Activated CD4-positive, alpha-beta T cell treated with anti-CD3 and anti-CD28 coated beads, Interleukin-2, amount 10 ng/mL, durations not matched to agents 24 days and 14 days (primary cell): ENCODE measurements around the gene FAM124A. TPM values are rescaled to one million over a fixed set of nuclear protein-coding genes. Genes with fewer than 3 reads are reported as not detected.

ENCODE experiments used
- DNase-seq: peaks from one replicate; pipeline ENCODE4 v3.0.0; 2022
- H3K27ac Mint-ChIP-seq: one replicate; pipeline ENCODE4 v1.8.0; 2022; ENCODE audit warnings: mild to moderate bottlenecking, mixed read lengths
- H3K27me3 Mint-ChIP-seq: one replicate; pipeline ENCODE4 v1.8.0; 2022; ENCODE audit warnings: mixed read lengths
- H3K36me3 Mint-ChIP-seq: one replicate; pipeline ENCODE4 v1.8.0; 2022; ENCODE audit warnings: low read depth, mild to moderate bottlenecking, mixed read lengths
- H3K4me1 Mint-ChIP-seq: one replicate; pipeline ENCODE4 v1.8.0; 2021; ENCODE audit warnings: mixed read lengths
- H3K4me3 Mint-ChIP-seq: one replicate; pipeline ENCODE4 v1.8.0; 2022; ENCODE audit warnings: mild to moderate bottlenecking, moderate library complexity, mixed read lengths
- H3K9me3 Mint-ChIP-seq: one replicate; pipeline ENCODE4 v1.8.0; 2021; ENCODE audit warnings: mixed read lengths
- intact Hi-C: fragments of 100-400 bp; cut with micrococcal nuclease; formaldehyde crosslinking; loops from one replicate; pipeline ENCODE4 v1.15.1; 2023
- total RNA-seq: library from RNA; stranded (reverse); gene quantifications from 2 replicates; pipeline ENCODE4 v1.2.3, GENCODE V29; 2022

FAM124A gene
- total RNA-seq, 1 donor from 2014 or later, result 0.82 TPM

- Mint-ChIP-seq H3K4me1 (no peaks in the 10 kb centered on the region), H3K9me3 (no peaks in the 10 kb centered on the region), H3K27ac (no peak overlapping the region), H3K27me3 (peaks cover 6% of the 10 kb centered on the region), H3K36me3 (no peaks in the 10 kb centered on the region), H3K4me3 (no peak overlapping the region)
- intact Hi-C loops, result no loop called here
- no peak for DNase-seq
These were observed 18.0 kb downstream of the FAM124A start for GRCh38 chr13:51240178-51240577.

- no peaks in the 10 kb centered on the region for H3K9me3 Mint-ChIP-seq
- intact Hi-C loops, result no loop called here
- no peaks in the 10 kb centered on the region for H3K4me1 Mint-ChIP-seq
- no peaks in the 10 kb centered on the region for H3K36me3 Mint-ChIP-seq
- no peak overlapping the region for H3K27ac Mint-ChIP-seq
- DNase-seq, result no peak
- peaks cover 2% of the 10 kb centered on the region for H3K27me3 Mint-ChIP-seq
- H3K4me3 Mint-ChIP-seq, result no peak overlapping the region
These were observed 18.8 kb downstream of the FAM124A start for GRCh38 chr13:51240958-51241357.

GRCh38 chr13:51241720-51242119 is 19.5 kb downstream of the FAM124A start:
- H3K27ac Mint-ChIP-seq, result no peak overlapping the region
- intact Hi-C loops, result no loop called here
- DNase-seq, result no peak
- H3K36me3 Mint-ChIP-seq, result no peaks in the 10 kb centered on the region
- no peaks in the 10 kb centered on the region for H3K4me1 Mint-ChIP-seq
- no peaks in the 10 kb centered on the region for H3K9me3 Mint-ChIP-seq
- H3K4me3 Mint-ChIP-seq, result no peak overlapping the region
- no peaks in the 10 kb centered on the region for H3K27me3 Mint-ChIP-seq

GRCh38 chr13:51243227-51243626 is 21.0 kb downstream of the FAM124A start:
- H3K4me1 Mint-ChIP-seq, result no peaks in the 10 kb centered on the region

GRCh38 chr13:51243832-51244231 is 21.6 kb downstream of the FAM124A start:
- intact Hi-C loops, result no loop called here
- no peak for DNase-seq
- Mint-ChIP-seq H3K27me3 (no peaks in the 10 kb centered on the region), H3K4me3 (no peak overlapping the region), H3K9me3 (no peaks in the 10 kb centered on the region), H3K4me1 (no peaks in the 10 kb centered on the region), H3K36me3 (no peaks in the 10 kb centered on the region), H3K27ac (no peak overlapping the region)

More at GRCh38 chr13:51243227-51243626, 21.0 kb downstream of the FAM124A start:
- Mint-ChIP-seq H3K36me3 (no peaks in the 10 kb centered on the region), H3K27ac (no peak overlapping the region), H3K4me3 (no peak overlapping the region), H3K27me3 (no peaks in the 10 kb centered on the region), H3K9me3 (no peaks in the 10 kb centered on the region)
- DNase-seq, result no peak
- intact Hi-C loops, result no loop called here

GRCh38 chr13:51244637-51245405 is 22.6 kb downstream of the FAM124A start:
- intact Hi-C loops, result no loop called here
- Mint-ChIP-seq H3K4me1 (no peaks in the 10 kb centered on the region), H3K27ac (no peak overlapping the region), H3K9me3 (no peaks in the 10 kb centered on the region), H3K4me3 (no peak overlapping the region), H3K36me3 (no peaks in the 10 kb centered on the region), H3K27me3 (no peaks in the 10 kb centered on the region)
- DNase-seq, result no peak

- Mint-ChIP-seq H3K27me3 (no peaks in the 10 kb centered on the region), H3K4me1 (no peaks in the 10 kb centered on the region), H3K27ac (no peak overlapping the region), H3K4me3 (no peak overlapping the region), H3K9me3 (no peaks in the 10 kb centered on the region), H3K36me3 (no peaks in the 10 kb centered on the region)
- intact Hi-C loops, result no loop called here
- no peak for DNase-seq
These were observed 23.4 kb downstream of the FAM124A start for GRCh38 chr13:51245583-51245982.

GRCh38 chr13:51246025-51246417 is 23.8 kb downstream of the FAM124A start:
- Mint-ChIP-seq H3K27me3 (no peaks in the 10 kb centered on the region), H3K4me1 (no peaks in the 10 kb centered on the region), H3K9me3 (no peaks in the 10 kb centered on the region), H3K36me3 (no peaks in the 10 kb centered on the region), H3K27ac (no peak overlapping the region), H3K4me3 (no peak overlapping the region)
- DNase-seq, result no peak
- intact Hi-C loops, result no loop called here

- intact Hi-C loops, result no loop called here
- Mint-ChIP-seq H3K36me3 (no peaks in the 10 kb centered on the region), H3K9me3 (no peaks in the 10 kb centered on the region), H3K4me1 (no peaks in the 10 kb centered on the region), H3K27me3 (no peaks in the 10 kb centered on the region), H3K27ac (no peak overlapping the region), H3K4me3 (no peak overlapping the region)
- no peak for DNase-seq
These were observed 24.4 kb downstream of the FAM124A start for GRCh38 chr13:51246418-51247277.

GRCh38 chr13:51249255-51249654 is 27.1 kb downstream of the FAM124A start:
- Mint-ChIP-seq H3K36me3 (no peaks in the 10 kb centered on the region), H3K27ac (no peak overlapping the region), H3K27me3 (no peaks in the 10 kb centered on the region), H3K4me3 (no peak overlapping the region), H3K4me1 (no peaks in the 10 kb centered on the region), H3K9me3 (no peaks in the 10 kb centered on the region)
- no peak for DNase-seq
- intact Hi-C loops, result no loop called here

- intact Hi-C loops, result no loop called here
- H3K36me3 Mint-ChIP-seq, result no peaks in the 10 kb centered on the region
- DNase-seq, result no peak
- H3K4me3 Mint-ChIP-seq, result no peak overlapping the region
- no peaks in the 10 kb centered on the region for H3K4me1 Mint-ChIP-seq
- H3K9me3 Mint-ChIP-seq, result no peaks in the 10 kb centered on the region
- no peaks in the 10 kb centered on the region for H3K27me3 Mint-ChIP-seq
- no peak overlapping the region for H3K27ac Mint-ChIP-seq
These were observed 27.9 kb downstream of the FAM124A start for GRCh38 chr13:51249770-51250741.

- no peak overlapping the region for H3K4me3 Mint-ChIP-seq
These were observed 29.3 kb downstream of the FAM124A start for GRCh38 chr13:51251480-51251879.

GRCh38 chr13:51252954-51253532 is 30.8 kb downstream of the FAM124A start:
- no peaks in the 10 kb centered on the region for H3K9me3 Mint-ChIP-seq
- H3K27me3 Mint-ChIP-seq, result no peaks in the 10 kb centered on the region
- no peaks in the 10 kb centered on the region for H3K36me3 Mint-ChIP-seq
- H3K27ac Mint-ChIP-seq, result no peak overlapping the region
- no peak overlapping the region for H3K4me3 Mint-ChIP-seq
- no peaks in the 10 kb centered on the region for H3K4me1 Mint-ChIP-seq
- intact Hi-C loops, result no loop called here
- no peak for DNase-seq

More at GRCh38 chr13:51251480-51251879, 29.3 kb downstream of the FAM124A start:
- H3K27me3 Mint-ChIP-seq, result no peaks in the 10 kb centered on the region
- no peaks in the 10 kb centered on the region for H3K9me3 Mint-ChIP-seq
- H3K27ac Mint-ChIP-seq, result no peak overlapping the region
- DNase-seq, result no peak
- intact Hi-C loops, result no loop called here
- H3K36me3 Mint-ChIP-seq, result no peaks in the 10 kb centered on the region
- H3K4me1 Mint-ChIP-seq, result no peaks in the 10 kb centered on the region
